ENCODE data around the gene EPHA6.
"Not testable (repeated sequence)": the region's sequence is repeated elsewhere in the genome, so short reads cannot be mapped to it uniquely, and the experiment has no call there.

The EPHA6 gene

GRCh38 chr3:96915445-96915844 lies 101.1 kb downstream of the EPHA6 start:
- no peak for DNase-seq

- DNase-seq: no peak
Measured at GRCh38 chr3:96931119-96931862, 116.9 kb downstream of the EPHA6 start.

DNA sequence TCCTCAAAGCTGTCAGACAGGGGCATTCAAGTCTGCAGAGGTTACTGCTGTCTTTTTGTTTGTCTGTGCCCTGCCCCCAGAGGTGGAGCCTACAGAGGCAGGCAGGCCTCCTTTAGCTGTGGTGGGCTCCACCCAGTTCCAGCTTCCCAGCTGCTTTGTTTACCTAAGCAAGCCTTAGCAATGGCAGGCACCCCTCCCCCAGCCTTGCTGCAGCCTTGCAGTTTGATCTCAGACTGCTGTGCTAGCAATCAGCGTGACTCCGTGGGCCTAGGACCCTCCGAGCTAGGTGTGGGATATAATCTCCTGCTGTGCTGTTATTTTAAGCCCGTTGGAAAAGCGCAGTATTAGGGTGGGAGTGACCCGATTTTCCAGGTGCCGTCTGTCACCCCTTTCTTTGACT lies 127.7 kb downstream of the EPHA6 start:
- not testable (repeated sequence) for DNase-seq

- DNase-seq: no peak
Measured at GRCh38 chr3:96958856-96959255, 144.5 kb downstream of the EPHA6 start.

DNA sequence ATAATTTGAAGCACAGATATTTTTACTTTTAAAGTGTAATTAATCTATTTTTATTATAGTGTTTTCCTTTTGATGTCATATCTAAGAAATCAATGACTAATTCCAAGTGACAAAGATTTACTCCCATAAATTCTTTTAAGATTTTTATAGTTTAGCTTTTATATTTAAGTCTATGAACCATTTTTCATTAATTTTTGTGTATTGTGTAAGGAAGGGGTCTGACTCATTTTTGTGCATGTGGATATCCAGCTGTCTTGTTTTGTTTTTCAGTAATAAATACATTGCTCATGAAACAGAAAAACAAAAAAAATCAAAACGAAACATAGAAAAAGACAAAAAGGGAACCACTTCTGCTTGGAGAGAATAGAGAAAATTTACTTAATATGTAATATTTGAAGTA lies 145.1 kb downstream of the EPHA6 start:
- no peak for DNase-seq

GRCh38 chr3:96959901-96960641 lies 145.7 kb downstream of the EPHA6 start:
- DNase-seq: no peak

DNA sequence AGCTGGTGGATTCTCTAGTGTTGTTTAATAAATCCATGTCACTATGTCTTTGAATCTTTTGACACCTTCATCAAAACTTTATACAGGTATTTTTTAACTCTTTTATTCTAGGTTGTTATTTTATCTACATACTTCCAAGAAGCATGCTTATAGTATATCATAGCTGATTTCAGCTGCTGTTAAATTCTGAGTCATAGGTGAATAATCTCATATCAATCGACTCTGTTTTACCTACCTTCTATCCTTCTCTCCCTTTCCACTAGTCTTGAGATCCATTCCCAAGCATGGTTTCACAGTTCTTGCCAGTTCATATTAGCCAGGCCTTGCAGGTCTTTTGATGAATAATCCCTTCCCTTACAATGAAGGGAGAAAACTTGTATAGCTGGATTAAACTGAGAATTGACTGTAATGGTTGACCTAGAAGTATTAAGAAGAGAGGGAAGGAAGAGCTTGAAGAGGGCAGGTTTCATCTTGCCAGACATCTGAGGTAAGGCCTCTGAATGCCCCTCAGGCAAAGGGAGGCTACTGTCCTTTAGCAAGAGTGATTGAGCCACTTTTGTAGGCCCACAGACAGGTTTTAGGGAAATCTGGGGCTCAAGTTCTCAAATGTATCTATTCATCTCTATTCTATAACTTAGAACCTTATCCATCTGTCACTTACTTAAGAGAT lies 146.4 kb downstream of the EPHA6 start:
- no peak for DNase-seq

DNA sequence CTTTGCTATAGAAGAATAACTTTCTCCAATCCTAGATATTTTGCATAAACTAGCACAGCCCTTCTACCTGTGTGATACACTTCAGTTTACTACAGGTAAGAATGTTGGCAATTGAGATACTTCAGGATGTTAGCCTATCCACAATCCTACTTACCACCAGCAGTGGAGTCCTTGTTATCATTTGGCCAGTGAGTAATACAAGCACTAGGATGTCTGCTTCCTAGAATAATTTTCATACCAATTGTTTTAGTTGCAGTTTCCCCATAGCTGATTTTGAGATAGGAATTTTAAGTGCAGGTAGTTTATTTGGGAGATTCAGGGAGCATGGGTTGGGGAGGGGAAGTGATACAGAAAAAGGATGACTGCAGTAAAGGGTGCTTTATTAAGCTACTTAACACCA lies 147.2 kb downstream of the EPHA6 start:
- DNase-seq: no peak

DNA sequence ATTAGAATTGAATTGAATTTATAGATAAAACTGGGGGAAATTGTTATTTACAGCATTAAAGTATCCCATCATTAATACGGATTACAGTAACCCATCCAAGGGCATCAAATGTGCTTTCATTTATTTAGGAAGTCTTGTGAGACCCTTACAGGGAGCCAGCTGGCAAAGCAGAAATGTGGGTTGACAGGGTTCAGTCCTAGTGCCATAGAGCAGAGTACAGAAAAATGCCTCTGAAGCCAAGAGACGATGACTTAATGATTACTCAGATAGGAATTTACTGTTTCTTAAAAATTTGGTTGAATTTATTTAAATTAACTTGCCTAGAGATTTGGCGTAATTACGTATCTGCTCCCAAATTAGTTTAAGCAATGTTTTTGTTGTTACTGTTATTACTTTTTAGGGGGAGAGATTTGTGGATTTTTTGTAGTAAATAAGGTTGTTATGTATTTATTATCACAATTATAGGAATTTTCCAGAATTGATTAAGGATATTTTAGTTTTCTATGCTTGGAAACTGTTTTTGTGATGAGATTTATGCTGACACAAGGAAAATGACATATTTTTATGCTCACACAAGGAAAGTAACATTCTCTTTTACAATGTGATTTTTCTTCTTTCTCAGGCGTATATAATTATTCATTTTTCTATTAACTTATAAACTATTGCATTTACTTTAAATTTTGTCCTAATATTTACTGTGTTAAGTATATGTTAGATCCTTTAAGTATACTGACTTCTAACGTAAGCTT lies 152.0 kb downstream of the EPHA6 start:
- DNase-seq: no peak

DNA sequence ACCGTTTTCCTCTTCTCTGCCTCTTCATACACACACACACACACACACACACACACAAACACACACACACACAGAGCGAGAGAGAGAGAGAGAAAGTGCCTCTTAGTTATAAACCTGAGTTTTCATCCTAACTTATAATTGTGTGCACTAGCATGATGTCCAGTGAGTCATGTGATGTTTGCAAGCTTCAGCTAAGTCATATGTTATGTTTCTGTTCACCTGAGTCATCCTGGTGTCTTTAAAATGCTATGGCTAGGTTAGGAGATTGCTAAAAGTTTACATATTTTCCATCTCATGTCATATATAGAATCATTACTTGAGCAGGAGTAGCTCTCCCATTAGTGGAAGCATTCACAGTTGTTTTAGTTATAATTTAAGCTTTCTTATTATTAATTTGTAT lies 155.8 kb downstream of the EPHA6 start:
- no peak for DNase-seq

- DNase-seq: no peak
Measured at GRCh38 chr3:96977671-96978070, 163.3 kb downstream of the EPHA6 start.

DNA sequence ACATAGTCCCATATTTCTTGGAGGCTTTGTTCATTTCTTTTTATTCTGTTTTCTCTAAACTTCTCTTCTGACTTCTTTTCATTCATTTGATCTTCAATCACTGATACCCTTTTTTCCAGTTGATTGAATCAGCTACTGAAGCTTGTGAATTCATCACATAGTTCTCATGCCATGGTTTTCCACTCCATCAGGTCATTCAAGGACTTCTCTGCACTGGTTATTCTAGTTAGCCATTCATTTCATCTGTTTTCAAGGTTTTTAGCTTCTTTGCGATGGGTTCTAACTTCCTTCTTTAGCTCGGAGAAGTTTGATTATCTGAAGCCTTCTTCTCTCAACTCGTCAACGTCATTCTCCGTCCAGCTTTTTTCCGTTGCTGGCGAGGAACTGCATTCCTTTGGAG lies 169.3 kb downstream of the EPHA6 start:
- DNase-seq: not testable (repeated sequence)

- DNase-seq: no peak
Measured at GRCh38 chr3:96986241-96986640, 171.8 kb downstream of the EPHA6 start.

GRCh38 chr3:96991231-96991630 lies 176.8 kb downstream of the EPHA6 start:
- DNase-seq: no peak

- DNase-seq: no peak
Measured at GRCh38 chr3:96991800-96992365, 177.5 kb downstream of the EPHA6 start.

DNA sequence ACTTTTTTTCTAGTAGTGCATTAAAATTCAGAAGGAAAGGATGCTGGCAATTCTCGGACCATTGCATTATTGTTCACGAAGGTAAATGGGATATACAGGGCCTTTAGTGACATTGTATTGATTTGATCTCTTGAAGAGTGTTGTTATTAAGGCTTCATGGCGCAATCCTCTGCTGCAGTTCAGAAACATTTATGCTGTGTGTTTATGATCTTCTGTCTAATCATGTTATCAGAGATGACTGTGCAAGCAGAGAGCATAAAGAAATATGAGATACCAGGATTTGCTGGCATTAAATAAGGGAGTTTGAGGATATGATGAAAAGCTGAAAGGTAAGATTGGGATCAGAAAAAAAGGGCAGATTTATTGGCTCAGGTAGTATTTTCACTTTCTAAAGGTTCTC lies 180.6 kb downstream of the EPHA6 start:
- no peak for DNase-seq

- no peak for DNase-seq
Measured at GRCh38 chr3:96996009-96996408, 181.6 kb downstream of the EPHA6 start.

DNA sequence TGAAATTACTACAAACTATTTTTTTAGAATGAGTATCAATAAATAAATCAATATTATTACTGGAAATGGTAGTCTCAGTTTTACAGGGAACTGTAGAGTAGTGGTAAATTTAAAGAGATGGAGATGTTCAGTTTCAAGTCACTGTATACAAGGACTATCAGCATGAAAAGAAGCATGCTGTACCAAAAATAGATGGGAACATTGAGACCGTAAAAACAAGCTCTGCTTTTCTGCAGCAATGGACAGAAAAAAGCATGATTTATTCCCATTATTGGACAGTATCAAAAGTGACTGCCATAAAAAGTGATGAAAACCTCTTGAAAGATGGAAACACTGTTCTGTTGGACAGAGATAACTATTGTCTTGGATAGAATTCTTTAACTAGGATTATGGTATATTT lies 187.2 kb downstream of the EPHA6 start:
- no peak for DNase-seq

- no peak for DNase-seq
Measured at GRCh38 chr3:97009427-97010019, 195.1 kb downstream of the EPHA6 start.

DNA sequence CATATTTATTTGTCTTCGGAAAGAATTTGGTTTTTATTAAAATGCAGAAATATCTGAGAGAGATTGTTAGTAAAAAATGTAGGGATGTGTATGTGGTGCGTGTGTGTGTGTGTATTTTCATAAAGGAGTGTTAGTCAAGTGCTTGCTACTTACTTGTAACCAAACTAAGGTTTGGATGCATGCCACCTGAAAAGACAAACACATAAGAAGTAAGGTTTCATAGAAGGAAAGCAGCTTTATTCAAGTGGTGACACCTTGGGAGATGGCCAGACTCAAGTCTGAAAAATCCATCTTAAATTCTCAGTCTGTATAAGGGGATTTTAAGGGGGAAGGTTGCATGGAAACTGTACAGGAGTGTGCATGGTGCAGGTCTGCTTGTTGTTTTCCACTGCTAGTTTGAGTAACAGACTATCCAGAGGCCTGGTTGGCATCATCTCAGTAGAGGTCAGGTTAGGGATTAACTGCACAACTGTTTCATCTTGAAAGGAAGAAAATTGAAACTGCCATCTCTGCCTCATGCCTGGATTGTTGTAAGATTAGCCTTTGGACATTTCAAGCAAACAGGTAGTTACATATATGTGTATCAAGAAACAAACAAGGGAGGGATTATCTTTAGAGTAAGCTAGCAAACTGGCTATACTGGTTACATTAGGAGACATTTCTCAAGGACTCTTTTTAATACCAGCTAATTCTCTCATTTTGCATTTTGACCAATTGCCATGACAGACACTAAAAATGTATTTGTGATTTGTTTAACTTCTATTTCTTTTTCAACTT lies 196.7 kb downstream of the EPHA6 start:
- no peak for DNase-seq

GRCh38 chr3:97021778-97022177 lies 207.4 kb downstream of the EPHA6 start:
- DNase-seq: no peak

- DNase-seq: not testable (repeated sequence)
Measured at GRCh38 chr3:97025612-97026011, 211.2 kb downstream of the EPHA6 start.

Data from suppressor macrophage treated with lipopolysaccharide for 1 hour (primary cell).